GM12878 (cell line): ENCODE measurements around the gene MUSK. TPM values are rescaled to one million over a fixed set of nuclear protein-coding genes. Genes with fewer than 3 reads are reported as not detected.

Experiments used
- CHD1 ChIP-seq: IDR thresholded peaks from 2 replicates; pipeline ENCODE4 v1.6.1; 2012; ENCODE audit warnings: low read depth, low read length, improper control_type of control experiment
- E4F1 ChIP-seq: fragments of 450-650 bp; IDR thresholded peaks from 2 replicates; pipeline ENCODE4 v1.6.1; 2018; ENCODE audit warnings: borderline replicate concordance, mild to moderate bottlenecking; ENCODE audit not compliant: partially characterized antibody
- EZH2 ChIP-seq: IDR thresholded peaks from 2 replicates; pipeline ENCODE4 v1.6.1; 2012; ENCODE audit warnings: low read depth, mild to moderate bottlenecking, control low read depth, inconsistent platforms, low read length, borderline replicate concordance; ENCODE audit not compliant: control insufficient read depth
- FOXM1 ChIP-seq: IDR thresholded peaks from 2 replicates; pipeline ENCODE4 v1.6.1; 2012; ENCODE audit warnings: low read depth, mild to moderate bottlenecking, inconsistent platforms, low read length, moderate library complexity
- HCFC1 ChIP-seq: fragments of 150-350 bp; IDR thresholded peaks from 2 replicates; pipeline ENCODE4 v1.6.1; 2014; ENCODE audit warnings: low read length
- HSF1 ChIP-seq: fragments of 150-350 bp; IDR thresholded peaks from 2 replicates; pipeline ENCODE4 v1.6.1; 2014; ENCODE audit warnings: mild to moderate bottlenecking, low read depth, low read length
- NR2C1 ChIP-seq: fragments of 450-650 bp; IDR thresholded peaks from 2 replicates; pipeline ENCODE4 v1.6.1; 2017; ENCODE audit warnings: antibody characterized with exemption, mild to moderate bottlenecking, moderate library complexity
- NR2C2 ChIP-seq: IDR thresholded peaks from 2 replicates; pipeline ENCODE4 v1.6.1; 2011; ENCODE audit warnings: borderline replicate concordance, low read depth; ENCODE audit not compliant: control insufficient read depth, insufficient read length
- NR2F1 ChIP-seq: fragments of 450-650 bp; conservative IDR thresholded peaks from 2 replicates; pipeline ENCODE4 v1.6.1; 2017; ENCODE audit warnings: mild to moderate bottlenecking
- POLR2A ChIP-seq: IDR thresholded peaks from 2 replicates; pipeline ENCODE4 v1.6.1; 2011; ENCODE audit warnings: low read depth, mild to moderate bottlenecking, low read length
- RBBP5 ChIP-seq: fragments of 200-600 bp; sonication (generic); conservative IDR thresholded peaks from 2 replicates; pipeline ENCODE4 v1.6.1; 2016
- SIN3A ChIP-seq: IDR thresholded peaks from 2 replicates; pipeline ENCODE4 v1.6.1; 2012; ENCODE audit warnings: low read depth, low read length, improper control_type of control experiment
- STAT1 ChIP-seq: fragments of 450-650 bp; conservative IDR thresholded peaks from 2 replicates; pipeline ENCODE4 v1.6.1; 2014; ENCODE audit warnings: antibody characterized with exemption, mild to moderate bottlenecking
- TCF7 ChIP-seq: IDR thresholded peaks from 2 replicates; pipeline ENCODE4 v1.6.1; 2014; ENCODE audit warnings: antibody characterized with exemption, borderline replicate concordance
- USF1 ChIP-seq: IDR thresholded peaks from 2 replicates; pipeline ENCODE4 v1.6.1; 2011; ENCODE audit warnings: borderline replicate concordance, low read depth, mild to moderate bottlenecking, moderate library complexity, mixed read lengths, low read length; ENCODE audit not compliant: insufficient read depth; ENCODE audit errors: extremely low read length
- ZBTB11 ChIP-seq: fragments of 450-650 bp; formaldehyde crosslinking; IDR thresholded peaks from 2 replicates; pipeline ENCODE4 v1.5.0; 2022; ENCODE audit warnings: mild to moderate bottlenecking, missing genetic modification characterization
- ZNF592 ChIP-seq: fragments of 450-650 bp; IDR thresholded peaks from 2 replicates; pipeline ENCODE4 v1.6.1; 2017; ENCODE audit warnings: mild to moderate bottlenecking, moderate library complexity
- ZNF622 ChIP-seq: fragments of 450-650 bp; IDR thresholded peaks from 2 replicates; pipeline ENCODE4 v1.6.1; 2017; ENCODE audit warnings: mild to moderate bottlenecking, inconsistent platforms
- polyA plus RNA-seq, 11 experiments: library from polyadenylated mRNA; depleted of rRNA in 4 of 11; unstranded in 6 of 11; stranded (reverse) in 5 of 11; fragments of >200 nt; fragmentation: Nextera tagmentation in 4 of 11; fragmentation: Illumina TruSeq in 1 of 11; extraction: Ambion mirVana in 4 of 11; extraction: Trizol in 1 of 11; gene quantifications; 1 replicate in 1 of 11; 2 replicates in 10 of 11; pipeline versions ENCODE4 v1.2.1 to v1.2.3, GENCODE V29; 2011 to 2016; ENCODE audit warnings: inconsistent platforms in 2 of 11, missing spikeins in 2 of 11, low read depth in 1 of 11
- total RNA-seq, 4 experiments: library from RNA; depleted of rRNA in 3 of 4; stranded (reverse); fragments of >200 nt in 3 of 4; fragmentation: Illumina TruSeq in 1 of 4; extraction: Trizol in 1 of 4; gene quantifications; 2 replicates each; pipeline versions ENCODE4 v1.2.1 to v1.2.3, GENCODE V29; 2013 to 2021

Gene MUSK
- total and polyA plus RNA-seq, 10 of the 15 experiments (the other 5 are each of a cell fraction or from before 2014, with no cell fraction given): 0.04 to 0.19 (median 0.10) TPM; not detected in 5

GRCh38 chr9:110626101-110626829 lies 42.3 kb upstream of the MUSK start (continued):
- no peak for TF ChIP-seq E4F1
- TF ChIP-seq NR2F1: no peak
- no peak for TF ChIP-seq ZNF592
- no peak for TF ChIP-seq USF1
- no peak for TF ChIP-seq HCFC1
- no peak for TF ChIP-seq ZNF622
- no peak for TF ChIP-seq TCF7
- no peak for TF ChIP-seq NR2C2
- no peak for TF ChIP-seq POLR2A
- no peak for TF ChIP-seq SIN3A
- TF ChIP-seq ZBTB11: no peak
- no peak for TF ChIP-seq HSF1
- TF ChIP-seq EZH2: no peak
- TF ChIP-seq NR2C1: no peak
- peak; percentile 54; the same call in 1 of the 2 replicates for TF ChIP-seq FOXM1
- TF ChIP-seq RBBP5: no peak
- no peak for TF ChIP-seq CHD1
- no peak for TF ChIP-seq STAT1
